GM18868 (cell line): ENCODE results near the gene MARVELD2.
"Not testable (repeated sequence)": the region's sequence is repeated elsewhere in the genome, so short reads cannot be mapped to it uniquely, and the experiment has no call there.

Experiments
- ATAC-seq: cut with Tn5 transposase; IDR thresholded peaks from one replicate; pipeline ENCODE4 v1.9.1; 2021; ENCODE audit warnings: mild to moderate bottlenecking, moderate library complexity; ENCODE audit not compliant: unreplicated experiment

The MARVELD2 gene

GRCh38 chr5:69414885-69415583 is at the start of gene MARVELD2:
TSS of gene MARVELD2 (plus strand) at chr5:69415116. CDS start at chr5:69419386, 4,270 bp downstream.
- ATAC-seq, result no peak

- no peak for ATAC-seq
Observed at GRCh38 chr5:69367697-69368279, 47.1 kb upstream of the MARVELD2 start.

GRCh38 chr5:69368458-69369339 is 46.2 kb upstream of the MARVELD2 start:
- ATAC-seq, result peak; percentile 28

- peak; percentile 89 for ATAC-seq
Observed at GRCh38 chr5:69369340-69370121, 45.4 kb upstream of the MARVELD2 start, which contains the start of the genes AK6, RAD17 and TAF9. TSS of gene AK6 (minus strand) at chr5:69369520. CDS start at chr5:69369490, 30 bp downstream. TSS of gene RAD17 (plus strand) at chr5:69369818. CDS start at chr5:69372209, 2,391 bp downstream. TSS of gene TAF9 (minus strand) at chr5:69369520. CDS start at chr5:69365737, 3,783 bp downstream.

- ATAC-seq, result not testable (repeated sequence)
Observed at GRCh38 chr5:69370335-69370734, 44.6 kb upstream of the MARVELD2 start.

GRCh38 chr5:69372394-69372793 is 42.5 kb upstream of the MARVELD2 start:
- no peak for ATAC-seq

GRCh38 chr5:69374911-69375446 is 39.9 kb upstream of the MARVELD2 start:
- ATAC-seq, result peak; percentile 79

GRCh38 chr5:69378376-69378775 is 36.5 kb upstream of the MARVELD2 start:
- no peak for ATAC-seq

- no peak for ATAC-seq
Observed at GRCh38 chr5:69404659-69405330, 10.1 kb upstream of the MARVELD2 start.

- ATAC-seq, result no peak
Observed at GRCh38 chr5:69415584-69415958, 655 bp downstream of the MARVELD2 start.

GRCh38 chr5:69416180-69416579 is 1.3 kb downstream of the MARVELD2 start:
- ATAC-seq, result no peak

GRCh38 chr5:69416699-69417098 is 1.8 kb downstream of the MARVELD2 start:
- ATAC-seq, result no peak

GRCh38 chr5:69418554-69418953 is 3.6 kb downstream of the MARVELD2 start:
- no peak for ATAC-seq

GRCh38 chr5:69431424-69432303 is 16.7 kb downstream of the MARVELD2 start:
- ATAC-seq, result no peak

- peak; percentile 78 for ATAC-seq
Observed at GRCh38 chr5:69432412-69433206, 17.7 kb downstream of the MARVELD2 start.

- ATAC-seq, result not testable (repeated sequence)
Observed at GRCh38 chr5:69435276-69435884, 20.5 kb downstream of the MARVELD2 start.

GRCh38 chr5:69444127-69444754 is 29.3 kb downstream of the MARVELD2 start:
- no peak for ATAC-seq
